HG03175 (cell line): ENCODE results near the gene FAM219B.
A peak's percentile ranks its signal among the peaks of the same experiment; 100 is the strongest.
"Not testable (repeated sequence)": the region's sequence is repeated elsewhere in the genome, so short reads cannot be mapped to it uniquely, and the experiment has no call there.

Experiments
- ATAC-seq: cut with Tn5 transposase; IDR thresholded peaks from one replicate; pipeline ENCODE4 v1.9.1; 2021; ENCODE audit warnings: mild to moderate bottlenecking, moderate library complexity; ENCODE audit not compliant: unreplicated experiment

Gene FAM219B, protein sequence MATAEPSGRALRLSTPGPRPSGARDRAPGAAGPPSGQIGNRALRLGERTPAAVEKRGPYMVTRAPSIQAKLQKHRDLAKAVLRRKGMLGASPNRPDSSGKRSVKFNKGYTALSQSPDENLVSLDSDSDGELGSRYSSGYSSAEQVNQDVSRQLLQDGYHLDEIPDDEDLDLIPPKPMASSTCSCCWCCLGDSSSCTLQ

DNA sequence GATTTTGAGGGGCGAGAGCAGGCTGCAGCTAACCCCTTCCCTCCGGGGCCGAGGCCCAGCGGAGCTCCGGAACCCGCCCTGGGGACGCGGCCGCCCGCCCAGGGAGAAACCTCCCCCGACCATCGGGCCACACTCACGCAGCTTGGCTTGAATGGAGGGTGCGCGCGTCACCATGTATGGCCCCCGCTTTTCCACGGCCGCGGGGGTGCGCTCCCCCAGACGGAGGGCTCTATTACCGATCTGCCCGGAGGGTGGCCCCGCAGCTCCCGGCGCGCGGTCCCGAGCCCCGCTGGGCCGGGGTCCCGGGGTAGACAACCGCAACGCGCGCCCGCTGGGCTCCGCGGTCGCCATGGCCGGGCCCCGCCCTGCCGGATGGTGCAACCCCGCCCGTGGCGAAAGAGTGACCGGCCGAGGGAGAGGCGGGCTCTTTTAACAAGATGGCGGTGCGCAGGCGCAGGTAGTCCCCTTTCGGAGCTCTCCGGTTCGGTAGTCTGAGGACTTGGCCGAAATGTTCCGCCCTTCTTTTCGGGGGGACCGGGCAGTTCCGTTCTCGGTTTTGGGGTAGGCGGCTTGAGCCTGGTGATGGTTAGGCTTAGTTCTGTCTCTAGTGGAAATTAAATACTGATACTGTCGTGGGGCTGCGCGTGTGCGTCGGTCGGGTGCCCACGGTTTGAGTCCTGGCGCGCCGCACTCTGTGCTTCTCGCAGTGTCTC, at the start of gene FAM219B:
FAM219B (minus strand) TSS at position 402 of the 713 bp plus-strand sequence; CDS start at position 351, 51 bp downstream.
- peak; percentile 84 for ATAC-seq

DNA sequence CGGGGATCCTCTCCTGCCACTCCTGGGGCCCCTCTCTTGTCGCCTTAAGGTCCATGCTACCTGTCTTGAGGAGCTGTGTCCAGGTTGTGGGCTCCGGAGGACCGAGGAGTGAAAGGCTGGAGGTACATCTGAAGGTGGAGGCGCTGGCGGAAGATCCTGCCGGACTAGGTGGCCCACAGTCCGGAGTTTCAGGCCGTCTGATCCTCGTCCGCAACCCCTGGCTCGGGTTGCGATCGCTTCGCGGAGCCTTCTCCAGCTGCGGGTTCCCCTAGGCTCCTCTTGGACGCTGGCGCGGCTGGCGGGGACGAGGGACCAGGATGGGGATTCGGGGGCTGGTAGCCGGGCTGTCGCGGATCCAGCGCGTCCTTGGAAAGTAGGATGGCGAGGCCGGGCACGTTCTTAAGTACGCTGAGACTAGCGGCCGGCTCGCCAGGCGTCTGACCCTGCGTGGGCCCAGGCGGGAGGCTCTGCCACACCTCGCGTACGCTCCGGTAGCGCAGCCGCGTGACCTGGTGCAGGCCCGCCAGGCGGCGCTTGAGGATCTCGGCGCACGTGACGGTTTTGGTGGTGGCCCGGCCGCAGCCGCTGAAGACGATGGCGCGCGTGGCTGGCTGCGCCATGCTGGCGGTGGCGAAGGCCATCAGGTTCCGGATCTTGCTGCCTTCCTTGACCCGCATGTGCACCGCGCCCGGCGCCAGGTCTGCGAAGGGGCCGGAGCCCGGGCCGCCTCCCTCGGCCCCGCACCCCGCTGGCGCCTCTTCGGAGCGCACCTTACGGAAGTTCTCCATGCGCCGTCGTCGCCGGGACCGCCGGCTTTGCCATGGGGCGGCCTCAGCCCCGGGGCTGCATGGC, 49.4 kb upstream of the FAM219B start:
- peak; percentile 58 for ATAC-seq

DNA sequence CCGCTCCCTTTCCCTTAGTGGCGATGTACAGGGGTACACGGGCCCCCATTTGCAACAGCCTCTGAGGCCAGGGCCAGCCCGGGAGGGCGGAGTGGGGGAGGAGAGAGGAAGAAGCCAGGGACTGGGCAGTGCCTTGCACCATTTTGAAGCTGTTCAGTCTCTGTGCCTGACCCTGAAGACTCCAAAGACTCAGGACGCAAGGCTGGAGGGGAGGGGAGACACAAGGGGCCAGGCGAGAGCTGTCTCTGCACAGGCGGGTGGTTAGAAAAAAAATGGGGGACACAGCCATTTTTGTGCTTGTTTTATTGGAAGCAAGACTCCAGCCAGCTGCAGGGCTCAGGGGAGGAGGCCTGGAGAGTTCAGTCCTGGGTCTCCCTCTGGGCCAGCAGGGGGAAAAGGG, 48.4 kb upstream of the FAM219B start:
- ATAC-seq, result no peak

DNA sequence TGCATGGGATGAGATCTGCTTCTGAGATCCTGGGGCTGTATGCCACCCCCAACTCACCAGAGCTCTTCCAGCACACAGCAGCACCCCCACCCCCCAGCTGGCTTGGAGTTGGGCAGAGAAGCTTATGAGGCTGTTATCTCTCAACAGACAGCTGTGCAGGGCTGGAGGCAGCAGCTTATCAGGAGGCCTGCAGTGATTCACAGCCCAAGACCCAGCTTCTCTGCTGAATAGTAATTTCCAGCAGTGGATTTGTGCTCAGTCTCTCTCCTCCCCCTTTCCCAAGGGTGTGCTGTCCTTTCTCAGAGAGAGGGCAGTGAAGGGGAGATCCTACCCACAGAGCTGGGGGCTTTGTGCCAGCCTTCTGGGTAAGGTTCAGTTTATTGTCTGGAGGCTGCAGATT, 47.9 kb upstream of the FAM219B start:
- no peak for ATAC-seq

DNA sequence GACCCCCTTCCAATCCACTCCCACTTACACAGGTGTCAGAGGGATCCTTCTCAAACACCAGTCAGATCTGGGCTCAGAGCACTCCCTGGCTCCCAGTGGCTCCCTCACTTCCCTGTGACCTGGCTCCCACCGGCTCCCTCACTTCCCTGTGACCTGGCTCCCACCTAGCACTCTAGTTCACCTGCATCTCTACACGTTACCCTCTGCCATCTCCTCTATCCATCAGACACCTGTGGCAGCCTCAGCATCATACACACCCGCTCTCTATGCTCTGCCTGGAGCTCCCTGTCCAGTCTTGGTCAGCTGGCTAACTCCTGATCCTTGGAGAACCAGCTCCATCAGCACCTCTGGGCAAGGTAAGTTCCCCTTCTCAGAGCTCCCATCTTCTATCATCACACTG, 44.4 kb upstream of the FAM219B start:
- no peak for ATAC-seq

DNA sequence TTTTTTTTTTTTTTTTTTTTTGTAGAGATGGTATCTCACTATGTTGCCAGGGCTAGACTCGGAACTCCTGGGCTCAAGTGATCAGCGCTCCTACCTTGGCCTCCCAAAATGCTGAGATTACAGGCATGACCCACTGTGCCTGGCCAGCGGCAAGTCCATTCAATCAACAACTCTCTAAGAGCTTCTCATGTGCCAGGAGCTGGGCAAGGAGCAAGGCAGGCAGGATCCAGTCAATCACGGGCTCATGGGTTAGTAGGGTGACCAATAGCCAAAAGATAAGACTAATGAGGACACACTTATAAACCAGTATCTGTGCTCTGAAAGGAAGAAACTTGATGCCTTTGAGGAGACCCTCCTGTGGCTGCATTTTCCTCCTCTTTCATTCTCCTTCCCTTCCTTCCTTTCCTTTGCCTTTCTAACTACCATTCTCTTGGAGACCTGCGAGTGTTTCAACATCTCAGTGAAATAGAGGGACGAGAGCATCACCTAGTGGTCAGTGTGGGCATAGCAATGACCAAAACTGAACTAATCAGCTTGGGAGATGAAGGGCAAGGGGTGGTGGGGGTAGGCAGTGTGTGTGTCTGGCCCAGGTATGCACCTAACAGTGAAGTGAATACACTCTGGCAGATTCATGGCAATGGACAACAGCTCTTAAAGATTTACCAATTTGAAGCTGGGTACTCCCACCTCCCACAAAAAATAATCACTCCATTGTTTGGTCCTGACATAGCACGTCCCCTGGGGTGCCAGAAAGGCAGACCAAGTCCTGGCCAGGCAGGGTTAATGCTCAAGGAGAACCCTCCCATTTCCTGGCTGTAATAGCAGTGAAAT, 43.6 kb upstream of the FAM219B start:
- ATAC-seq, result no peak

DNA sequence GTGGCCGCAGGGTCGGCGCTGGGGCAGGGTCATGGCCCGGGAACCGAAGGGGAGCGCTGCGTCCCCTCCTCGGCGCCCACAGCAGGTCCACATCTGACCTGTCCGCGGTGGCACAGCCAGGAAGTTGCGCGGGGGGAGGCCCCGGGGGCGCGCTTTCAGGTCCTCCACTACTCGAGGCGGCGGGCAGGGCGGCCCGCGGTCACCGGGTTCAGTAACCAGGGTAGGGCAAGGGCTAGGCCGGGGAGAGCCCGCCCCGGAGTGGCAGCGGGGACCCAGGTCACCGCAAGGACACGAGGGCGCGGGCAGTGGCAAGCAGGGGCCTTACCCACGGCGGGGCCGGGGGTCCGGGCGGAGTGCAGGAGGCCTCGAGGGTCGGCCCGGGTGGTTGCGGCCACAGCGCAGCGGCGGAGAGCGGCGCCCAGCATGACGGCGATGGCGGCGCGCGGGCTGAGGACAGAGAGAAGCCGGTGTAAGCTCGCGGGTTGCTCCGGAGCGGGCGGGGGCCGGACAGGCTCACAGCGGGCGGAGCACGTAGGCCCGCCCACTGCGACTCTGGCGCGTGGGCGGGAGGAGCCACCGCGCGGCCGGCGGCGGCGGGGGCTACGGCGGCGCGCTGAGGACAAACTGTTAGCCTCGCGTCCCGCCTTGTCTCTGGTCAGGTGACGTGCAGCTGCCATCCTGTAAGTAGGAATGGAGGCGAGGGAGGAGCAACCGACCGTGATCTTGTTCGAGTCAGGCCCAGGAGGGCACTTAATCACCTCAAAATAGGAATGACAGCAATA, 31.1 kb upstream of the FAM219B start, which contains the start of gene COX5A:
COX5A (minus strand) TSS at position 484 of the 782 bp plus-strand sequence; CDS start at position 425, 59 bp downstream.
- ATAC-seq, result peak; percentile 90

DNA sequence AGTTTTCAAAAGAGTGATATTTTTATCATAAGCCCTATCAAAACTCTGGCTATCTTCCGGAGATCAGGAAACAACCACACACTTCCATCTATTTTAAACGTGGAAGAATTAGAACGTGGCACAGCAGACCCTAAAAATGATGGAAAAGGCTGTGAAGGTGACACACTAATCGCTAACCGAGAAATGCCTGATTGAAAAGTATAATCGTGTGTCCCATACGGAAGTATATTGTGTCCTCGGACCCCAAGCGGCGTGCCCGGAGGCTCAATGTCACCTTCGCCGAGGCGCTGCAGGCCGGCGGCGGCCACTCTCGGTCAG, 30.6 kb upstream of the FAM219B start:
- no peak for ATAC-seq

DNA sequence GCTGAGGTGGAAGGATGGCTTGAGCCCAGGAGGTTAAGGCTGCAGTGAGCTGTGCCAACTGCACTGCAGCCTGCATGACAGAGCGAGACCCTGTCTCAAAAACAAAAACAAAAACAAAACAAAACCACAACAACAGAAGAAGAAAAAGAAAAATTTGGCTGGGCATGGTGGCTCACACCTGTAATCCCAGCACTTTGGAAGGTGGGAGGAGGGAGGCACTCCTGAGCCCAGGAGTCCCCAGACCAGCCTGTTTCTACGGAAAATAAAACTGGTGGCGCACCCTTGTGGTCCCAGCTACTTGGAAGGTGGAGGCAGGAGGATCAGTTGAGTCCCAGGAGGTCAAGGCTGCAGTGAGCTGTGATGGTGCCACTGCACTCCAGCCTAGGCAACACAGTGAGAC, 28.5 kb upstream of the FAM219B start:
- ATAC-seq, result not testable (repeated sequence)

DNA sequence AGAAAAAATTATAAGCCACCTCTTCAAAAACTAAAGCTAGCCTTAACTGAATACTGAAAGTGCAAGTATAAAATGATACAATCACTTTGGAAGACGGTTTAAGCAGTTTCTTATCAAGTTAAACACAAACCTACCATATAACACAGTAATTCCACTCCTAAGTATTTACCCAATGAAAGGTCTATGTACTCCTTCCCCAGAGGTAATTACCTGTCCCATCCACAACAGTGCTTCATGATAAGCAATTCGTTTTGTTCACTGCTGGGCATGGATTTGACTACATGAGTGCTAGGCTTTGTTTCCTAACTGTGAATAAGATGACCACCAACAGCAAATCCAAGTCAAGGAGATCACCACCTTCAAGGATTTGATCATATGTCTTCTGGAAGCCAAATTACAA, 26.9 kb upstream of the FAM219B start:
- no peak for ATAC-seq

DNA sequence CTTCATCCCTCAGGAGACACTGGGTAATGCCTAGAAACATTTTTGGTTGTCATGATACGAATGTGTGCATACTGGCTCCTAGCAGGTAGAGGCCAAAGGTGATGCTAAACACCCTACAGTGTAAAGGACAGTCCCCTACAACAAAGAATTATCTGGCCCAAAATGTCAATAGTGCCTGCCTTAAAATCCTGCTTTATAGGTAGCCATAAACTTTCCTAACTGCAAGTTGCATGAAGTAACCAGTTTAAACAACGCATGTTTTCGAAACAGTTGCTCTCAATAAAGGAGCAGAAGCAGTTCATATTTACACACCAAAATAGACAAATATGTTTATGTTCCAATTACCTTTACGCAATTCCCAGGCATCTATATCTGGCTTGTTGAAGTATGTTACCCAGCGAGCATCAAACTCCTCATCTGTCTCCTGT, 22.1 kb upstream of the FAM219B start:
- no peak for ATAC-seq

DNA sequence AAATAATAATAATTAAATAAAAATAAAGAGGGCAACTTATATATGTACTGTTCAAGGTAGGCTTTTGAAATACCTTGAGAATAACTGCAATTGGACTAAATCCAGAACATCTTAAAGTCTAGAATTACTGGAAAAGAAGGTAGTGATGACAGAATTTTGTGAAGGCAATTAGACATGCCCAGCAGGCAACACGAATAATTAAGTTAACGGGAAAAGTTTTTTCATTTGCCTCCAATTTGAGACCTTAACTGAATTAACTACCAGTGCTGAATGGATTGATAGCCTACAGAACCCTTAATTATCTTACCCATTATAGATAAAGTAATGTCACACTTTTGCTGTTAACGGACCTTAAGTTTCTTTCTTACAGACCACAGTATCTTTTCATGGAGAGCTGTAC, 17.9 kb upstream of the FAM219B start:
- no peak for ATAC-seq

DNA sequence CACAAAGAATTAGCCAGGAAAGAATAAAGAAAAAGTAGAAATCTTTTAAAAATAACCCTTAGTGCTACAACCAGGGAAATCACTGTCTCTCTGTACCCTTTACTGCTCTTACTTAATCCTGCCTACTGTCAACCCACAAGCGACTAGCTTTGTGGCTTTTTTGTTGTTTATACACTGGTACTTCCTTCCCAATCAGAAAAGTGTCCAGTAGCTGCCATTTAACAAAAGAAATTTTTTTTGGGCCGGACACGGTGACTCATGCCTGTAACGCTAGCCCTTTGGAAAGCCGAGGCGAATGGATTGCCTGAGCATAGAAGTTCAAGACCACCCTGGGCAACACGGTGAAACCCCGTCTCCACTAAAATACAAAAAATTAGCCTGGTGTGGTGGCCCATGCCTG, 13.8 kb upstream of the FAM219B start:
- ATAC-seq, result no peak

DNA sequence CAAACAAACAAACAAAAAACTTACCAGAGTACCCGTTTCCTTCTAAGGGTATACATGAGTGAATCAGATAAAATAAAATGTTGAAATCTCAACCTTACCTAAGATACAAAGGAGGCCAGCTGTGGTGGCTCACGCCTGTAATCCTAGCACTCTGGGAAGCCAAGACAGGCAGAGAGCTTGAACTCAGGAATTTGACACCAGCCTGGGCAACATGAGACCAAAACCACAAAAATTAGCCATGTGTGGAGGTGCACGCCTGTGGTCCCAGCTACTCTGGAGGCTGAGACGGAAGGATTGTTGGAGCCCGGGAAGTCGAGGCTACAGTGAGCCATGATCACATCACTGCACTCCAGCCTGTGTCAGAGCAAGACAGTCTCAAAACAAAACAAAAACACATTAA, 11.0 kb upstream of the FAM219B start:
- no peak for ATAC-seq

DNA sequence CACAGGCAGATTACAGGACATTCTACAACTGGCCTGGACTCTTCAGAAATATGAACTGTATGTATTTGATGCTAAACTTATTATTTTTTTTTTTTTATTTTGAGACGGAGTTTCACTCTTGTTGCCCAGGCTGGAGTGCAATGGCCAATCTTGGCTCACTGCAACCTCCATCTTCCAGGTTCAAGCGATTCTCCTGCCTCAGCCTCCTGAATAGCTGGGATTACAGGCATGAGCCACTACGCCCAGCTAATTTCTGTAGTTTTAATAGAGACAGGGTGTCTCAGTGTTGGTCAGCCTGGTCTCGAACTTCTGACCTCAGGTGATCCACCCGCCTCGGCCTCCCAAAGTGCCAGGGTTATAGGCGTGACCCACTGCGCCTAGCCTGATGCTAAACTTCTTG, 7.1 kb upstream of the FAM219B start:
- not testable (repeated sequence) for ATAC-seq

DNA sequence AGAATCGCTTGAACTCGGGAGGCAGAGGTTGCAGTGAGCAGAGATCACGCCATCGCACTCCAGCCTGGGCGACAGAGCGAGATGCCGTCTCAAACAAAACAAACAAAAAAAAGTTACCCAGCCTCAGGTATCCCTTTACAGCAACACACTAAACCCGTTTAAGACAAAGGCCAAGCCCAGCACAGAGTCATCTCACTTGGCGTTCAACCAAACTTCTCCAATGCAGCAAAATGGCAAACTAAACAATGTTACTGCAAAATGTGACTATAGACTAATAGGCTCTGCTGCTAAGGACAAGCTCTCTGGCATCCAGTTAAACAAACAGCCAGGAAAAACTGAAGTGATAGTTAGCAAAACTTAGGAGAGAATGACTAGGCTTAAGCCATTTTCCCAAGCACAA, 6.4 kb upstream of the FAM219B start:
- no peak for ATAC-seq

DNA sequence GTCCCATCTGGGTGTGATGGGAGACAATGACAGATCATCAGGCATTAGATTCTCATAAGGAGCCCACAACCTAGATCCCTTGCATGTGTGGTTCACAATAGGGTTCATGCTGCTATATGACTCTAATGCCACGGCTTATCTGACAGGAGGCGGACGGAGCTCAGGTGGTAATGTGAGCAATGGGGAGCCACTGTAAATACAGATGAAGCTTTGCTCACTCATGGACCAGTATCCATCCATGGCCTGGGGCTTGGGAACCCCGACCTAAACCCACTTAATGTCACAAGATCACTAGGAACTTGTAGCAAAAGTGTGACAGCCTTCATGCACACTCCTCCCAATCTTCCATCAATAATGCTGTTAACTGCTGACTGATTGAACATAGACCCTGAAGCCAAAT, 2.0 kb upstream of the FAM219B start:
- ATAC-seq, result no peak

DNA sequence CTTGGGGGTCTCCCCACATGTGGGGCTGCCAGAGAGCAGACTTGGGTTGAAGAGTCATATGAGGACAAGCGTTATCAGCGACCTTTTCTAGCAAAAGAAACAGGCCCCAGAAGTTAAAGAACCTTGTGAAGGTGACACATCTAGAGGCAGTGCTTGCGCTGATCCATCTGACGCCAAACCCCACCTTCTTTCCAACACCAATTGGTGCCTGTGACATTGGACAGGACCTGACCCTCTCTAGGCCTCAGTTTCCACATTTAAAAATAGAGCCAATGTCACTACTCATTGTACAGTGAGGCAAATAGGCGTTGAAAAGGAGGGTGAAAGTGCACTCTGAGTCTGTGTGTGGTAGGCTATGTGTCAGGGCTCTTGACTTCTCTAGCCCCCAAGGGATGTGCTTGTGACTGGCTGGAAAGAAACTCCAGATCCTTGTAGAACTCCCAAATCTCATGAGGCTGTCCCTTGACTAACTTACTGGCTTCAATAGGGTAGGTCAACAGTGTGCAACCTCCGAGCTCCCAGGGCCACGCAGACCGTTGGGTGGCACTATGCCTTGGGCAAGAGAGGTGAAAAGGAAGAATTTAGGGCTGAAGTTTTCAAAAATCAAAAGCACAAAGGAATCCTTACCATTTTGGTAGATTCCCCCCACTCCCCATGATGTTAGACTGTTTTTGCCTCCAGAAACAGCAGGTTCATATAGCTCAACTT, 666 bp upstream of the FAM219B start:
- ATAC-seq, result no peak

DNA sequence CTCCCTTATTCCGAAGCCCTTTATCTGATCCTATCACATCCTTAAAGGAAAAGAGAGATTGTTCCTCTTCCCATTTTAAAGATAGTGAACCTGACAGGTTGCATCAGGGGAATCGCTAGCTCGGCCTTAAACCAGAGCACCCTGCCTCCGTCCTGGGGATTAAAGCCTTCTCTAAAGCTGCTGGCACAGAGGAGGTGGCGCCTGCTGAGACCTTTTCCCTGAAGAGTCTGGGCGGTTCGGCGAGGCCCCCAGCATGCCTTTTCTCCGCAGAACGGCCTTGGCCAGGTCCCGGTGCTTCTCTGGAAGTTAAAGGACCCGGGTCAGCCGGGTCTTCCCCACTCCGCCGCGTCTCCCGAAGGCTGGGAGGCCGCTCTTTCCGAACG, 593 bp downstream of the FAM219B start:
- peak; percentile 15 for ATAC-seq
